IMR-90 (cell line): ENCODE measurements around the gene BPNT1. TPM values are rescaled to one million over a fixed set of nuclear protein-coding genes. Genes with fewer than 3 reads are reported as not detected.

Experiments used
- ATAC-seq: fragments of 200-7000 bp; cut with Tn5 transposase; 2 replicates; pipeline ENCODE4 v1.9.1; 2020; ENCODE audit warnings: low read depth, mild to moderate bottlenecking, moderate library complexity
- BruUV-seq: library from RNA; stranded (reverse); fragments of 400-500 nt; replicated peaks from 2 replicates; lab custom pipeline; 2021; lab: Mats Ljungman, UMichigan
- CTCF ChIA-PET: fragments of 300-600 bp; formaldehyde crosslinking; extraction: SDS; loops from one replicate; lab custom pipeline; 2021; ENCODE audit warnings: antibody characterized with exemption; lab: Yijun Ruan, JAX
- POLR2A ChIA-PET: fragments of 300-600 bp; sonication (Branson Sonifier 250); formaldehyde crosslinking; loops from one replicate; lab custom pipeline; 2022; ENCODE audit warnings: antibody characterized with exemption; ENCODE audit not compliant: unreplicated experiment; lab: Charles Lee
- DNase-seq: peaks from one replicate; pipeline ENCODE4 v3.0.0; 2013
- H2AFZ ChIP-seq: replicated peaks from 2 replicates; pipeline ENCODE3; 2013; ENCODE audit warnings: low read length, mild to moderate bottlenecking; ENCODE audit not compliant: poor library complexity
- H2AK5ac ChIP-seq: 2 replicates; pipeline ENCODE4 v1.6.1; 2013; ENCODE audit warnings: low read depth, low read length, inconsistent platforms
- H2AK9ac ChIP-seq: replicated peaks from 2 replicates; pipeline ENCODE3; 2013; ENCODE audit warnings: mild to moderate bottlenecking, low read depth, low read length, moderate library complexity; ENCODE audit not compliant: poor library complexity
- H2BK120ac ChIP-seq: 2 replicates; pipeline ENCODE4 v1.6.1; 2013; ENCODE audit warnings: low read depth, low read length, inconsistent platforms
- H2BK15ac ChIP-seq: 3 replicates; pipeline ENCODE4 v1.6.1; 2013; ENCODE audit warnings: low read depth, low read length, inconsistent platforms
- H2BK20ac ChIP-seq: 2 replicates; pipeline ENCODE4 v1.6.1; 2013; ENCODE audit warnings: low read depth, mild to moderate bottlenecking, inconsistent platforms, low read length, moderate library complexity
- H2BK5ac ChIP-seq: 2 replicates; pipeline ENCODE4 v1.6.1; 2013; ENCODE audit warnings: mild to moderate bottlenecking, low read depth, low read length, inconsistent platforms; ENCODE audit not compliant: poor library complexity, severe bottlenecking
- H3K14ac ChIP-seq: replicated peaks from 2 replicates; pipeline ENCODE4 v1.6.1; 2013; ENCODE audit warnings: low read depth, low read length, inconsistent platforms
- H3K18ac ChIP-seq: 2 replicates; pipeline ENCODE4 v1.6.1; 2013; ENCODE audit warnings: low read depth, low read length, control low read depth
- H3K23ac ChIP-seq: 2 replicates; pipeline ENCODE4 v1.6.1; 2013; ENCODE audit warnings: low read depth, low read length, inconsistent platforms
- H3K27ac ChIP-seq: 2 replicates; pipeline ENCODE4 v1.5.1; 2013; ENCODE audit warnings: mild to moderate bottlenecking, control low read depth, low read length; ENCODE audit not compliant: insufficient read depth
- H3K27me3 ChIP-seq: 2 replicates; pipeline ENCODE4 v1.6.1; 2013; ENCODE audit warnings: low read length; ENCODE audit not compliant: control insufficient read depth, insufficient read depth
- H3K36me3 ChIP-seq: 2 replicates; pipeline ENCODE4 v1.6.1; 2013; ENCODE audit warnings: low read length, mixed read lengths; ENCODE audit not compliant: control insufficient read depth, insufficient read depth
- H3K4ac ChIP-seq: 2 replicates; pipeline ENCODE4 v1.6.1; 2013; ENCODE audit warnings: low read depth, low read length, inconsistent platforms
- H3K4me1 ChIP-seq: 2 replicates; pipeline ENCODE4 v1.6.1; 2013; ENCODE audit warnings: low read length, mixed read lengths; ENCODE audit not compliant: control insufficient read depth, insufficient read depth
- H3K4me2 ChIP-seq: 2 replicates; pipeline ENCODE4 v1.6.1; 2013; ENCODE audit warnings: low read depth, mild to moderate bottlenecking, control low read depth, low read length, moderate library complexity
- H3K4me3 ChIP-seq: 2 replicates; pipeline ENCODE4 v1.5.1; 2013; ENCODE audit warnings: low read depth, mild to moderate bottlenecking, control low read depth, low read length, moderate library complexity; ENCODE audit not compliant: insufficient read depth
- H3K56ac ChIP-seq: 2 replicates; pipeline ENCODE4 v1.6.1; 2013; ENCODE audit warnings: low read length, inconsistent platforms; ENCODE audit not compliant: insufficient read depth; ENCODE audit errors: extremely low read depth
- H3K79me1 ChIP-seq, 2 experiments: 2 replicates each; pipeline ENCODE4 v1.6.1; 2013; ENCODE audit warnings: low read length in 2 of 2, inconsistent platforms in 1 of 2, low read depth in 1 of 2
- H3K9ac ChIP-seq: 2 replicates; pipeline ENCODE4 v1.6.1; 2013; ENCODE audit warnings: low read depth, low read length, control low read depth
- H3K9me1 ChIP-seq: 2 replicates; pipeline ENCODE4 v1.6.1; 2013; ENCODE audit warnings: low read length, inconsistent platforms; ENCODE audit not compliant: insufficient read depth
- H3K9me3 ChIP-seq: 2 replicates; pipeline ENCODE4 v1.6.1; 2013; ENCODE audit warnings: low read length; ENCODE audit not compliant: control insufficient read depth, insufficient read depth
- H4K20me1 ChIP-seq: 2 replicates; pipeline ENCODE4 v1.6.1; 2013; ENCODE audit warnings: low read length, inconsistent platforms; ENCODE audit not compliant: insufficient read depth
- H4K5ac ChIP-seq: 2 replicates; pipeline ENCODE4 v1.6.1; 2013; ENCODE audit warnings: mild to moderate bottlenecking, low read depth, low read length, control low read depth
- H4K8ac ChIP-seq, 2 experiments: 2 replicates each; pipeline ENCODE4 v1.6.1; 2013; ENCODE audit warnings: low read depth in 2 of 2, low read length in 2 of 2, control low read depth in 1 of 2, inconsistent platforms in 1 of 2
- H4K91ac ChIP-seq: 2 replicates; pipeline ENCODE4 v1.6.1; 2013; ENCODE audit warnings: low read depth, low read length, inconsistent platforms; ENCODE audit not compliant: insufficient read depth
- BHLHE40 ChIP-seq: fragments of 150-350 bp; IDR thresholded peaks from 2 replicates; pipeline ENCODE4 v1.6.1; 2016; ENCODE audit warnings: mild to moderate bottlenecking, low read depth, low read length
- CEBPB ChIP-seq: IDR thresholded peaks from 2 replicates; pipeline ENCODE4 v1.6.1; 2012; ENCODE audit warnings: low read depth, low read length, improper control_type of control experiment
- CHD1 ChIP-seq: IDR thresholded peaks from 2 replicates; pipeline ENCODE4 v1.6.1; 2012; ENCODE audit warnings: low read depth, low read length, improper control_type of control experiment
- ELK1 ChIP-seq: fragments of 150-350 bp; IDR thresholded peaks from 2 replicates; pipeline ENCODE4 v1.6.1; 2016; ENCODE audit warnings: low read depth, mild to moderate bottlenecking, low read length, moderate library complexity, borderline replicate concordance
- FOS ChIP-seq: fragments of 150-350 bp; IDR thresholded peaks from 2 replicates; pipeline ENCODE4 v1.6.1; 2016; ENCODE audit warnings: low read depth, low read length
- MAFK ChIP-seq: IDR thresholded peaks from 2 replicates; pipeline ENCODE4 v1.6.1; 2012; ENCODE audit warnings: low read depth, low read length, improper control_type of control experiment
- MAZ ChIP-seq: IDR thresholded peaks from 2 replicates; pipeline ENCODE4 v1.6.1; 2012; ENCODE audit warnings: low read depth, mild to moderate bottlenecking, low read length, improper control_type of control experiment, moderate library complexity, borderline replicate concordance
- MXI1 ChIP-seq: IDR thresholded peaks from 2 replicates; pipeline ENCODE4 v1.6.1; 2012; ENCODE audit warnings: low read depth, mild to moderate bottlenecking, low read length, moderate library complexity, borderline replicate concordance
- NFE2L2 ChIP-seq: fragments of 150-350 bp; IDR thresholded peaks from 2 replicates; pipeline ENCODE4 v1.6.1; 2016; ENCODE audit warnings: low read depth, mild to moderate bottlenecking, low read length
- POLR2A ChIP-seq: IDR thresholded peaks from 2 replicates; pipeline ENCODE4 v1.6.1; 2012; ENCODE audit warnings: mild to moderate bottlenecking, low read depth, low read length
- RAD21 ChIP-seq: IDR thresholded peaks from 2 replicates; pipeline ENCODE4 v1.6.1; 2012; ENCODE audit warnings: low read length, improper control_type of control experiment
- RCOR1 ChIP-seq: IDR thresholded peaks from 2 replicates; pipeline ENCODE4 v1.6.1; 2012; ENCODE audit warnings: mild to moderate bottlenecking, low read length, improper control_type of control experiment; ENCODE audit not compliant: insufficient replicate concordance
- RFX5 ChIP-seq: IDR thresholded peaks from 2 replicates; pipeline ENCODE4 v1.8.0; 2012; ENCODE audit warnings: low read depth, mild to moderate bottlenecking, low read length, moderate library complexity
- SMC3 ChIP-seq: fragments of 150-350 bp; IDR thresholded peaks from 2 replicates; pipeline ENCODE4 v1.6.1; 2016; ENCODE audit warnings: low read depth, mild to moderate bottlenecking, antibody characterized with exemption, low read length, moderate library complexity
- USF2 ChIP-seq: fragments of 150-350 bp; IDR thresholded peaks from 2 replicates; pipeline ENCODE4 v1.6.1; 2017; ENCODE audit warnings: mild to moderate bottlenecking, antibody characterized with exemption, low read length, low read depth
- WGBS, 2 experiments: methylation state at CpG; one replicate each; pipeline versions ENCODE4 v1.1.5 to v1.1.7; 2013; ENCODE audit warnings: missing lambda C conversion rate in 2 of 2; ENCODE audit not compliant: insufficient read length in 1 of 2; ENCODE audit errors: extremely low coverage in 2 of 2; 5-methylcytosine and 5-hydroxymethylcytosine counted together
- dilution Hi-C: fragments of 300-500 bp; cut with HindIII; formaldehyde crosslinking; loops from one replicate; pipeline ENCODE4 v1.14.3; 2018; ENCODE audit warnings: low sequenced_read_pairs; ENCODE audit not compliant: unreplicated experiment
- in situ Hi-C: fragments of 300-500 bp; cut with MboI; formaldehyde crosslinking; loops from 3 replicates; pipeline ENCODE4 v1.14.3; 2019; ENCODE audit warnings: low sequenced_read_pairs, inconsistent platforms, mixed read lengths
- intact Hi-C: fragments of 100-400 bp; cut with micrococcal nuclease; formaldehyde crosslinking; loops from 2 replicates; pipeline ENCODE4 v1.10.0; 2022
- polyA plus RNA-seq, 3 experiments: library from polyadenylated mRNA; depleted of rRNA; stranded (reverse); fragments of >200 nt; gene quantifications; 2 replicates each; pipeline ENCODE4 v1.2.3, GENCODE V29; 2012; ENCODE audit warnings: low replicate concordance in 1 of 3
- total RNA-seq: library from RNA; depleted of rRNA; stranded (reverse); fragments of >200 nt; gene quantifications from 2 replicates; pipeline ENCODE4 v1.2.3, GENCODE V29; 2012
- TF ChIP-seq, protein P1 (sequence below): conservative IDR thresholded peaks from 2 replicates; pipeline ENCODE4 v1.5.1; 2012; ENCODE audit warnings: mild to moderate bottlenecking, low read depth, low read length, improper control_type of control experiment

Gene BPNT1
- total and polyA plus RNA-seq, 2 of the 4 experiments (the other 2 are of a cell fraction) = 31.7 to 38.2 TPM

GRCh38 chr1:220093361-220094015, 3.9 kb upstream of the BPNT1 start:
- Histone ChIP-seq H3K23ac (no peak overlapping the region), H3K4me1 (peaks cover 3% of the 10 kb centered on the region), H3K4me3 (no peak overlapping the region), H3K27ac (no peak overlapping the region), H2AFZ (no peak overlapping the region), H3K9me1 (peaks cover 3% of the 10 kb centered on the region), H3K56ac (no peak overlapping the region), H4K5ac (no peak overlapping the region), H2AK5ac (no peak overlapping the region), H4K8ac (no peak overlapping the region), H3K14ac (no peak overlapping the region), H3K4me2 (peak overlapping the region; percentile 44; the same call in 1 of the 2 replicates), H2BK20ac (no peak overlapping the region), H3K36me3 (peaks cover 9% of the 10 kb centered on the region), H3K18ac (no peak overlapping the region), H3K27me3 (no peaks in the 10 kb centered on the region), H3K4ac (no peak overlapping the region), H2BK5ac (no peak overlapping the region), H4K20me1 (no peaks in the 10 kb centered on the region), H2BK120ac (no peak overlapping the region), H3K9ac (no peak overlapping the region), H3K9me3 (no peaks in the 10 kb centered on the region), H3K79me1 (peaks cover 7 to 21% of the 10 kb centered on the region in 2 experiments), H4K91ac (no peak overlapping the region), H2AK9ac (no peak overlapping the region), H2BK15ac (no peak overlapping the region)
- dilution Hi-C loops (no loop called here), in situ Hi-C loops (no loop called here), intact Hi-C loops (no loop called here)
- ChIA-PET CTCF (interaction anchor here (1.0 kb wide), 1 partner anchor 30 kb away, joined by 3 read pairs; no protein-coding TSS in a partner anchor), POLR2A (no interaction called here)
- TF ChIP-seq CEBPB (no peak), POLR2A (no peak), USF2 (no peak; the same call in 1 of the 2 replicates), SMC3 (no peak), RFX5 (no peak), MAFK (no peak), BHLHE40 (no peak), MXI1 (no peak), NFE2L2 (no peak), CHD1 (no peak), FOS (no peak), ELK1 (no peak), RCOR1 (no peak), MAZ (no peak), RAD21 (no peak)
- TF ChIP-seq, protein P1, sequence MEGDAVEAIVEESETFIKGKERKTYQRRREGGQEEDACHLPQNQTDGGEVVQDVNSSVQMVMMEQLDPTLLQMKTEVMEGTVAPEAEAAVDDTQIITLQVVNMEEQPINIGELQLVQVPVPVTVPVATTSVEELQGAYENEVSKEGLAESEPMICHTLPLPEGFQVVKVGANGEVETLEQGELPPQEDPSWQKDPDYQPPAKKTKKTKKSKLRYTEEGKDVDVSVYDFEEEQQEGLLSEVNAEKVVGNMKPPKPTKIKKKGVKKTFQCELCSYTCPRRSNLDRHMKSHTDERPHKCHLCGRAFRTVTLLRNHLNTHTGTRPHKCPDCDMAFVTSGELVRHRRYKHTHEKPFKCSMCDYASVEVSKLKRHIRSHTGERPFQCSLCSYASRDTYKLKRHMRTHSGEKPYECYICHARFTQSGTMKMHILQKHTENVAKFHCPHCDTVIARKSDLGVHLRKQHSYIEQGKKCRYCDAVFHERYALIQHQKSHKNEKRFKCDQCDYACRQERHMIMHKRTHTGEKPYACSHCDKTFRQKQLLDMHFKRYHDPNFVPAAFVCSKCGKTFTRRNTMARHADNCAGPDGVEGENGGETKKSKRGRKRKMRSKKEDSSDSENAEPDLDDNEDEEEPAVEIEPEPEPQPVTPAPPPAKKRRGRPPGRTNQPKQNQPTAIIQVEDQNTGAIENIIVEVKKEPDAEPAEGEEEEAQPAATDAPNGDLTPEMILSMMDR = no peak
- 60% methylated on average over 1 of the region's 12 CpGs; no CpG with 5 or more reads in 1 of the 2 experiments for WGBS, 2 experiments
- no peak for ATAC-seq
- no peak for DNase-seq
- no TSS peak for BruUV-seq
